Breast epithelium (tissue), 3 donors: ENCODE results near the gene SNUPN.

Experiments used
- CTCF ChIP-seq, 3 donors: fragments of 450-650 bp; IDR thresholded peaks; one replicate each; pipeline ENCODE4 v1.5.1; 2016 to 2017; ENCODE audit warnings: antibody characterized with exemption in 3 of 3, mild to moderate bottlenecking in 3 of 3, moderate library complexity in 3 of 3
- POLR2A ChIP-seq: fragments of 450-650 bp; IDR thresholded peaks from one replicate; pipeline ENCODE4 v1.6.1; 2016; ENCODE audit warnings: antibody characterized with exemption, mild to moderate bottlenecking, moderate library complexity
- POLR2AphosphoS5 ChIP-seq, 3 donors: sonication (generic); formaldehyde crosslinking; IDR thresholded peaks; one replicate each; pipeline ENCODE4 v1.6.1; 2017; ENCODE audit warnings: antibody characterized with exemption in 3 of 3

DNA sequence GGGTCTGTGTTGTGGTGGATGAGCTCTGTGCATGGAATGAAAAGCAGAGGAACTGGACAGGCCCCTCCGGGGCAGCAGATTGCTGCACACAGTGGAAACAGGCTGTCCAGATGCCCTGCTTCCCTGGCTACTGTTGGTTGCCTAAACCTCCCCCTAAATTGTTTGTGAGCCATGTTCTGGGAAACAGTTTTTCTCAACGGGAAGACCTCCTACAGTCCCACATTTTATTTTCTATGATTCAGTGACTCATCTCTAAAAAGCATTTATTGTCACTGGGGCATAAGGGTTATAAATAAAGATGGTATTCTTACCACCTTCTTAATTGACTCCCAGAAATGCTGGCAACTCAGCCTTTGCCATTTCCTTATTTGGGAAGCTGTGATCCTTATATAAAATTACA, 26.1 kb downstream of the SNUPN start:
- TF ChIP-seq CTCF (IDR thresholded peaks at IDR 0.05) (no peak), POLR2AphosphoS5 (IDR thresholded peaks at IDR 0.05) (no peak), POLR2A (no peak)
